ENCODE data around the gene EDC4.

Gene EDC4

DNA sequence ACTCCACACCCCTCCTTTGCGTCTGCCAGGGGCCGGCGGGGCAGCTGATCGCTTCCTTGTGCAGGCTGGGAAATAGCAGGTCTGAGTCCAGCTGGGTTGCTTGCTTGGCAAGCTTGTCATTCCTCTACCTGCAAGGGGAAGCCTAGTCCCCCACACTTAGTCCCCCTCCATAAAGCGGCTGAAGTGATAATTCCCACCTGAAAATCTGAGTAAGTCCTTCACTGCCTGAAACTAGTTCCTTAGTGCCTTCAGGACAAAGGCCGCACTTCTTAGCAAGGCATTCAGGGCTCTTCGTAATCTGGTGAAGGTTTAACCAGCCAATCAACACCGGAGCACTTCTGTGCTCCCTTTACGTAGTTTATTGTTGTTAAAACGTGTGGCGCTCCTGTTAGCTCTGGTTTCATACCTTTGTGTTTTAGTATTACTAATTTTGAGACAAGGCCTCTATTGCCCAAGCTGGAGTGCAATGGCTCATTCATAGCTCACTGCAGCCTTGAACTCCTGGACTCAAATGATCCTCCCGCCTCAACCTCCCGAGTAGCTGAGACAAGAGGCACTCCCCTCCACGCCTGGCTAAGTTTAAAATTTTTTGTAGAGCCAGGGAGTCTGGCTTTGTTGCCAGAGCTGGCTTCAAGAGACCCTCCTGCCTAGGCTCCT lies 21.0 kb downstream of the EDC4 start:
- no peaks in the 10 kb centered on the region for H3K27me3 ChIP-seq (ENCODE audit: insufficient read depth, low read depth, severe bottlenecking)
- DNase-seq: peak; percentile 58
- TF ChIP-seq, protein P1, sequence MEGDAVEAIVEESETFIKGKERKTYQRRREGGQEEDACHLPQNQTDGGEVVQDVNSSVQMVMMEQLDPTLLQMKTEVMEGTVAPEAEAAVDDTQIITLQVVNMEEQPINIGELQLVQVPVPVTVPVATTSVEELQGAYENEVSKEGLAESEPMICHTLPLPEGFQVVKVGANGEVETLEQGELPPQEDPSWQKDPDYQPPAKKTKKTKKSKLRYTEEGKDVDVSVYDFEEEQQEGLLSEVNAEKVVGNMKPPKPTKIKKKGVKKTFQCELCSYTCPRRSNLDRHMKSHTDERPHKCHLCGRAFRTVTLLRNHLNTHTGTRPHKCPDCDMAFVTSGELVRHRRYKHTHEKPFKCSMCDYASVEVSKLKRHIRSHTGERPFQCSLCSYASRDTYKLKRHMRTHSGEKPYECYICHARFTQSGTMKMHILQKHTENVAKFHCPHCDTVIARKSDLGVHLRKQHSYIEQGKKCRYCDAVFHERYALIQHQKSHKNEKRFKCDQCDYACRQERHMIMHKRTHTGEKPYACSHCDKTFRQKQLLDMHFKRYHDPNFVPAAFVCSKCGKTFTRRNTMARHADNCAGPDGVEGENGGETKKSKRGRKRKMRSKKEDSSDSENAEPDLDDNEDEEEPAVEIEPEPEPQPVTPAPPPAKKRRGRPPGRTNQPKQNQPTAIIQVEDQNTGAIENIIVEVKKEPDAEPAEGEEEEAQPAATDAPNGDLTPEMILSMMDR (IDR thresholded peaks at IDR 0.05; ENCODE audit: low read depth, low read length): no peak
- peak overlapping the region; percentile 88 for H3K4me3 ChIP-seq (ENCODE audit: low read depth, low read length)
- no peaks in the 10 kb centered on the region for H3K9me3 ChIP-seq (ENCODE audit: severe bottlenecking)
- H3K27ac ChIP-seq: peak overlapping the region; percentile 93
- no peaks in the 10 kb centered on the region; the same call in 1 of the 2 replicates for H3K36me3 ChIP-seq

DNA sequence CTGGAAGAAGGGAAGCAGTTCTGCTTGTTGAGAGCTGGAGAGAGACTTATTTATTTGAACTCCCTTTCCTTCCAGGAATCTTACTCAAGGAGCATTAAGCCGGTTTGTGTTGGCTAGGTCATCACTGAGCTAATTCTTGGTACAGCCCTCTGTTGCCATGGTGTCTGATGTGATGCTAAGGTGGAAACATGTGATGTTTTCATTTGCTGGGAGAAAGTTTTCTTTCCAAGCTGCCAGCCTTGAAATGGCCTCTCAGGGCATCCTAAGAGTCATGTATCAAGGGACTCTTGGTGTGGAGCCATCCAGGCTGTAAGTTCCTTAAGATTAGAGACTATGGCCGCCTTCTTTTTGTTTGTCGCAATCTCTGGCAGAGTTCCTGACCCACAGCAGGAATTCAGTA lies 24.4 kb downstream of the EDC4 start:
- Histone ChIP-seq H3K36me3 (no peaks in the 10 kb centered on the region; the same call in 1 of the 2 replicates), H3K27me3 (ENCODE audit: insufficient read depth, low read depth, severe bottlenecking) (no peaks in the 10 kb centered on the region), H3K9me3 (ENCODE audit: severe bottlenecking) (no peaks in the 10 kb centered on the region), H3K27ac (no peak overlapping the region), H3K4me3 (ENCODE audit: low read depth, low read length) (no peak overlapping the region)
- TF ChIP-seq, protein P1 (IDR thresholded peaks at IDR 0.05; ENCODE audit: low read depth, low read length): no peak
- DNase-seq: no peak

DNA sequence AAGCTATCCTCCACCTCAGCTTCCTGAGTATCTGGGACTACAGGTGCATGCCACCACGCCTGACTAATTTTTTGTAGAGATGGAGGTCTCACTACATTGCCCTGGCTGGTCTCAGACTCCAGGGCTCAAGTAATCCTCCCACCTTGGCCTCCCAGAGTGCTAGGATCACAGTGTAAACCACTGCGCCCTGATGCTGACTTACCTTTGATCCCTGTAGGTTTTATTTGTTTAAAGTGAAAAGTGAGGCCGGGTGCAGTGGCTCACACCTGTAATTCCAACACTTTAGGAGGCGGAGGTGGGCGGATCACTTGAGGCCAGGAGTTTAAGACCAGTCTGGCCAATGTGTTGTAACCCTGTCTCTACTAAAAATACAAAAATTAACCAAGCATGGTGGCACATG lies 28.9 kb downstream of the EDC4 start:
- no peak for DNase-seq
- Histone ChIP-seq H3K27ac (no peak overlapping the region), H3K9me3 (ENCODE audit: severe bottlenecking) (no peaks in the 10 kb centered on the region), H3K27me3 (ENCODE audit: insufficient read depth, low read depth, severe bottlenecking) (no peaks in the 10 kb centered on the region), H3K4me3 (ENCODE audit: low read depth, low read length) (no peak overlapping the region), H3K36me3 (no peaks in the 10 kb centered on the region; the same call in 1 of the 2 replicates)
- TF ChIP-seq, protein P1 (IDR thresholded peaks at IDR 0.05; ENCODE audit: low read depth, low read length): no peak

DNA sequence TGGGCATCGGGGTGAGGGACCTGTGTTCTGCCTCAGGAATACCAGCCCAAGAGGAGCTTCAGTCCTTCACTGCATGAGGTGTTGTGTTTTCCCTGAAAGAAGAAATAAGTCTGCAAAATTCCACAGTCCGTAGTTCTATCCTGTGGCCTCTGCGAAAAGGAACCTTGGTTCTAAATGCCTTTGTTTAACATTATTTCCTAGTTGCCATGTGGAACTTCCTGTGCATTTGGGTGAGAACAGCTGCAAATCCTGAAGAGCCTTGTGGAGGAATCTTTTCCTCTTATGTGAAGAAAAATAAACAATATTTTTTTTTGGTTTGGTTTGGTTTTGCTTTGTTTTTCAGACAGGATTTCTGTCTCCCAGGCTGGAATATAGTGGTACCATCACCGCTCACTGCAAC lies 30.0 kb downstream of the EDC4 start:
- Histone ChIP-seq H3K36me3 (no peaks in the 10 kb centered on the region; the same call in 1 of the 2 replicates), H3K4me3 (ENCODE audit: low read depth, low read length) (no peak overlapping the region), H3K27ac (no peak overlapping the region), H3K9me3 (ENCODE audit: severe bottlenecking) (no peaks in the 10 kb centered on the region), H3K27me3 (ENCODE audit: insufficient read depth, low read depth, severe bottlenecking) (no peaks in the 10 kb centered on the region)
- TF ChIP-seq, protein P1 (IDR thresholded peaks at IDR 0.05; ENCODE audit: low read depth, low read length): no peak
- no peak for DNase-seq

DNA sequence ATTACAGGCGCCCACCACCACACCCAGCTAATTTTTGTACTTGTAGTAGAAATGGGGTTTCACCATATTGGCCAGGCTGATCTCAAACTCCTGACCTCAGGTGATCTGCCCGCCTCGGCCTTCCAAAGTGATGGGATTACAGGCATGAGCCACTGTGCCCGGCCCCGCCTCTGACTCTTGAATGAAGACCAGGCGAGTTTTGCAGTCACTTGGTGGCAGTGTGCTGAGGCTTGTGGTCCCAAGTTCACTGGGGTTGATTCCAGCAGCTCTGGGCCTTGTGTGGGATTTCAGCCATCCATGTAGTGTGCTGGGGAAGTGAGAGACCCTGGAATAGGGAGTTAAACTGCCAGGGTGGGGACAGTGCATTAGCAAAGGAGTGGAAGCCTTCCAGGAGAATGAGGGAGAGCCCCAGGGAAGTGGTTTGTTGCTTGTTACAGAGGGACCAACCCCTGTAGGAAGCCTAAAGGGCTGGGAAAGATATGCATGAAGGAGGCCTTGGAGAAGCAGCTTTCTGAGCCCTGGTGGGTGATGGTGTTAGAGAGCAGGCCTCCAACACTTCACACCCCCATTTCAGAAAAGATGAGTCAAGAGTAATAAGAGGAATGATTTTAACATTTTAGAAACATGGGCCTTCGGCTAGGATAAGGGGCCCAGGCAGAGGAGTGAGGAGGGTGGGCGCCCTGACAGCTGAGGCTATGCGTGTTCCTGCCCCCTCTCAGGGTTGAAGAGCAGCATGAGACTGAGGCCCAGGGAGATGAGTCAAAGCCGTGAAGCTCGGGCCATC lies 34.7 kb downstream of the EDC4 start:
- H3K4me3 ChIP-seq (ENCODE audit: low read depth, low read length): no peak overlapping the region
- 0 out of 2 replicates have a peak overlapping the region, but pooled peaks have one; percentile 4 for H3K27ac ChIP-seq
- H3K27me3 ChIP-seq (ENCODE audit: insufficient read depth, low read depth, severe bottlenecking): no peaks in the 10 kb centered on the region
- H3K36me3 ChIP-seq: peaks cover 16% of the 10 kb centered on the region
- no peaks in the 10 kb centered on the region for H3K9me3 ChIP-seq (ENCODE audit: severe bottlenecking)
- TF ChIP-seq, protein P1 (IDR thresholded peaks at IDR 0.05; ENCODE audit: low read depth, low read length): peak; percentile 43; the same call in 1 of the 2 replicates
- peak; percentile 82 for DNase-seq
